ENCODE measurements around the gene LRRN2.
"Not testable (repeated sequence)": the region's sequence is repeated elsewhere in the genome, so short reads cannot be mapped to it uniquely, and the experiment has no call there.

LRRN2 gene

DNA sequence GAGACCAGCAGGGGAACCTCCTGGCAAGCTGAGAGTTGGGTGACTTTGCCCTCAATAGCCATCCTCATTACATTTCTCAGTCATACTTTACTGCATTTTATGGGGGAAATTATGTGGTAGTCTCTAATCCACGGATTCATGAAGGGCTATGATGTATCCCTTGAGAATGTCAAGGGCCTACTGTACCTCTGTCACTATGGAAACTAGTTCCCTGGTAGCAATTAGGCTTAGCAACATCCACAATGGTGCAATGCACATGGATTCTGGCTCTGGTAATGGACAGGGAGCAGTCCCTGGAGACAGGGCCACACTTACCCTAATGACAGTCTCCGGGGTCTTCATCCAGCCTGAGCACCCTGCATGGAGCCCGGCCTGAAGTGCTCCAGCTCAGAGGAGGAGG is 26.5 kb downstream of the LRRN2 start:
- no peak for DNase-seq

DNA sequence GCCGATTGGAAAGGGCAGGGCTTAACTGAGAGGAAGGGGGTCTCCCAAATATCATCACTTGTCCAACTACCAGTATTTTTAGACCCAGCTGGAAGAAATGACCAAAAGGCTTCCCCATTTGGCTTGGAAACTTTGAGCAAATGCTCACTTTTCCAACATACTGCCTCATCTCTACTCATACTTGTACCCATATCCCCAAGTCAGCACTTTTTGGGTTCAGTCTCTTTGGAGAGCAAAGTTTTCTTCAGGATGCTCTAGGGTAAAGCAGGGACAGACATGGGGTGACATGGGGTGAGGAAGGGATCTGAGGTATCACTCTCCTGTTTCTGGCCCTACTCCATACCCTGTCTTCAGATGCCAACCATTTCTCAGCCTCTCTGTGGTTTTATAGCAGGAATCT is 27.2 kb downstream of the LRRN2 start:
- no peak for DNase-seq

DNA sequence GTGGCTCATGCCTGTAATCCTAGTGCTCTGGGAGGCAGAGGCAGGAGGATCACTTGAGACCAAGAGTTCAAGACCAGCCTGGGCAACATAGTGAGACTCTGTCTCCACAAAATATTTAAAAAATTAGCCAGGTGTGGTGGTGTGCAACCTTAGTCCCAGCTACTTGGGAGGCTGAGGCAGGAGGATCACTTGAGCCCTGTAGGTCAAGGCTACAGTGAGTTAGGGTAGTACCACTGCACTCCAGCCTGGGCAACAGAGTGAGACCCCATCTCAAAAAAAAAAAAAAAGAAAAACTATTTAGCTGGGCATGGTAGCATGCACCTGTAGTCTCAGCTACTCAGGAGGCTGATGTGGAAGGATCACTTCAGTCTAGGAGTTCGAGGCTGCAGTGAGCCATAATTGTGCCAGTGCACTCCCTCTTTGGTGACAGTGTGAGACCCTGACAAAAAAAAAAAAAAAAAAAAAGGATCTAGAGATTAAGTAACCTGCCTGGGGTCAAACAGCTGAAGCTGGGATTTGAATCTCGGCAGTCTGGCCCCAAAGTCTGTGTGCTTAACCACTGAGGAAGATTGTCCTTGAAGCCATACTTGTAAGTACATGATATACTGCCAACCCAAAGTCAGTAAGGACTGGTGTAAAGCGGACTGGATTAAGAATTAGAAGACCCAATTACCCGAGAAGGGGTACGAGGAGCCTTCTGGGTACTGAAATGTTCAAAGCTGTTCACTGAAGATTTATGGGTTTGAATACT is 31.8 kb downstream of the LRRN2 start:
- no peak for DNase-seq

DNA sequence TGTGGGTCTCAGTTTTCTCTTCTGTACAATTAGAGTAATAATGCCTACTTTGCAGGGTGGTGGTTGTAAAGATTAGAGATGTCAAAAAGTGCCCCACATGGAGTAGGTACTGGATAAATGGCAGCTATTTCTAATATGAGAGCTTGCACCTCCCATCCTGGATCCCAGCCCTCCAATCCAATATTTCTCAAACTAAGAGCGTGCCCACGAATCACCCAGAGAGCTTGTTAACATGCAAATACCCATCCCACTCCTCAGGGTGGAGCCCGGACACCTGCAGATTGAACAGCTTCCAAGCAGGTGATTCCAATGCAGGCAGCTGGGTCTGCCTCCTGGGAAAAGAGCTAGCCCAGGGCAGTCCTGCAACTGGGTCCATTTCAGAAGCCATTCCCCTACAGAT is 33.0 kb downstream of the LRRN2 start:
- no peak for DNase-seq

DNA sequence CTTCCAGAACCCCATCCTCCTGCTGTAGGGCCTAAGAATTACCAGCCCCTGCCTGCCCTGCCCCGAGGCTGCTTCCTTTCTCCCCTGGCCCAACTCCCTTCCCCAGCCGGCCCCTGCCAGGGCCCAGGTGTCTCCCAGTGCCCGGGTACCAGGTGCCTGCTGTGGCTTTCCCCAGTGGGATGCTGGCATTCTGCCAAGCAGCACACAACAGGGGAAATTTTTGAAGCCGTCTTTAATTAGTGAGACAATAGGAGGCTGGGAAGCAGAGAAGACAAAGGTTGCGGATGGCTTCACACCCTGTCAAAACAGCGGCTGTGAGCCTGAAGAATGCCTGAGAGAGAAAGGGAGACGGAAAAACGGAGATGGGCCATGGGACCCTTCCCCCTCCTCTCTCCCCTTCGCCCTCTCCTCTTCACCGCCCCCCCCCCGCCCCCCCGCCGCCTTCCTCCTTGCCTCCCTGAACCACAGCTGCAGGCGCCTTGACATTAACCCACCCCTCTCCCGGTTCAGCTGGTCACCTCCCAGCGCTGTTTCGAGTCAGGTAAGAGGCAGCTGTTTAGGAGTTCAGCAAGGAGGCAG is 33.6 kb downstream of the LRRN2 start:
- DNase-seq = no peak

GRCh38 chr1:204650911-204651570 is 34.5 kb downstream of the LRRN2 start:
- DNase-seq = peak in 1 of 14 donors; percentile 61

DNA sequence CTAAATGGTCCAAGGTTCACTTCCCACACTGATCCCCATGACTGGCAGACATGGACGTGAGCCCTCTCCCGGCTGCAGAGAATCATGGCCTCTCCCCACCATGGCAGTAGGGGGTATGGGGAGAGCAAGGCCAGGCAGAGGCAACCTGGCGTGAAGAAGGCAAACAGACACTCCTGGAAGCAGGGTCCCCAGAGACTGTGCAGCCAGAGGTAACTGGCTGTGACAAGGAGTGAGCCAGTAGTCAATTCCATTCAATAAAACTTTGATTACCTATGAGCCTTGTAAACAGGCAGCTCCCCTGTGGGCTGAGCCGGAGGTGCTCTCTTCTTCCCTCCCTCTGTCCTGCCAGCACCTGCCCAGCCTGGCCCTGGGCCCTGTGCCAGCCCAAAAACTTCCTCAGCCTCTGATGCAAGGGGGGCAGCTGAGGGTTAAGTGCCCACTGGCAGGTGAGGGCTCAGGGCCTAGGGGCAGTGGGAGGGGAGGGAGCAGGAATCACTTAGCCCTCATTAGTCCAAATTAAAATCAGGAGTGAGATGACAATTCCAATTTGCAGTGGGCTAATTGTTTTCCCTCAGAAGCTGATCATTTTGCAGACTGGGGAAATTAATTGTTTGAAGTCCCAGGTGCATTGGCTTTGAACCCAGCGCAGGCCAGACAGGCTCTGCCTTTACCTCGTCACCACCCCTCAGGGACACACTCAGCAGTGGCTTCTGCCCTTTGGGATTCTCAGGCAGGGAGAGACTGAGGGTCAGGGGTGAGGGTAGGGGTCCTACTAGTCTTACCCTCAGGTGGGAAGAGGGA is 35.6 kb downstream of the LRRN2 start:
- DNase-seq = no peak

GRCh38 chr1:204648576-204648975 is 37.0 kb downstream of the LRRN2 start:
- DNase-seq = no peak

- no peak for DNase-seq
Measured at GRCh38 chr1:204647805-204648153, 37.8 kb downstream of the LRRN2 start.

DNA sequence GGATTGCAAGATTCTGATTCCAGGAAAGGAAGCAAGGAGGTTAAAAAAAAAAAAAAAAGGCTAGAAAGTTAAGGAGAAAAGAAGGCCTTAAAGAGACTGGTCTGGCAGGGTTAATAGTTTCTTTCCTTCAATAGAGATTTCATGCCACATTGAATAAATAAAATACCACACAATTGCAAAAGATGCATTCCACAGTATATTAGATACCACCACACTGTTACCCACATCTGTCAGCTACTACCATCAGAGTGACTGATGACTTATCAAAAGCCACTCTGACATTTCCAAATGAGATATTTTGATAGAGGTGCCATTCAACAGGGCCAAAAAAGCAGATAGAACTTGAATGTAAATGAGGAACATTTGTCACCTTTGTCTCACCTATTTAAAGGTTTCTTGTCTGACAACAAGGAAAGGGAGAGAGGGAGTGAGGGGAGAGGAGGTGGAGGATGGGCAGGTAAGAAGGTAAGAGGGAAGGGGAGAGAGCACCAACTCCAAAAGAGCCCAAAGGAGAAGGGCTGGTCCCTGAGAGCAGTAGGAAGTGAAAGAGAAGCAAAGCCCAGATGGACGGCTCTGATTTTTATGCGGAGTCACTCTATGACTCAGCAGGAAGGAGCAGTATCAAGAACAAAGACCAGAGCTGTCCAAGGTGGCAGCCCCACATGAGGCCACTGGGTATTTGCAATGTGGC is 38.3 kb downstream of the LRRN2 start:
- DNase-seq = peak in 1 of 14 donors; percentile 8

- no peak for DNase-seq
Measured at GRCh38 chr1:204645666-204646065, 39.9 kb downstream of the LRRN2 start.

GRCh38 chr1:204645251-204645650 is 40.3 kb downstream of the LRRN2 start:
- no peak for DNase-seq

DNA sequence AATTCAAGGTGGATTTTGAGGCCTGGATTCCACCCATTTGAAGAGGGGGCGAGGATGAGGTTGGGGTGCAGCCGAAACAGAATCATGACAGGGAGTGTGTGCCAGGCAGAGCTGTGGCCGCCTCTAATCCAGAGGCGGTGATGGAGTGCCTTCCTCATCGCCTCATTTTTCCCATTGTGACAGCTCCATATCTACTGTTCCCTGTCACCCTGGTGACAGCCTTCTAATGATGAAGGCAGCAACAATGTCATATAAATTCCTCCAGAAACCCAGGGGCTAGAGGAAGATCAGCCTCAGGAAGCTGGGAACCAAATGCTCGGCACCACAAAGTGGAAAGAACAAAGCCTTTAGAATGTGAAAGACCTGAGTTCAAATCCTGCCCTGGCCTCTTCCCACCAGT is 42.0 kb downstream of the LRRN2 start:
- no peak for DNase-seq

- peak in 1 of 14 donors; percentile 49 for DNase-seq
Measured at GRCh38 chr1:204641936-204642335, 43.6 kb downstream of the LRRN2 start.

DNA sequence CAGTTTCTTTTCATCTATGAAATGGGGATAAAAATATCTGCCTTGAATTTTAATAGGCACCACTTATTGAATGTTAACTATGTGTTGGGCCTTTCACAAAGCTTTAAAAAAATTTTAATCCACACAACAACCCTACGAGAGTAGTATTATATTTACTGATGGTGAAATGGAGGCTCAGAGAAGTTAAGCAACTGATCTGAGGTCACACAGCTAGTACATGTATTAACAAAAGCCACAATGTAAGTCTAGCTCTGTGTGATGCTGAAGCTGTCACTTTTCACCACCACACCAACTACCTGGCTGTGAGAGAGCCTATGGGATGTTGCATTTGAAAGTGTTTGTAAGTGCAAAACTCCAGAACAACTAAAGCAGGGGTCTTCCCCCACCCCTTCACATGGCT is 44.1 kb downstream of the LRRN2 start:
- no peak for DNase-seq

DNA sequence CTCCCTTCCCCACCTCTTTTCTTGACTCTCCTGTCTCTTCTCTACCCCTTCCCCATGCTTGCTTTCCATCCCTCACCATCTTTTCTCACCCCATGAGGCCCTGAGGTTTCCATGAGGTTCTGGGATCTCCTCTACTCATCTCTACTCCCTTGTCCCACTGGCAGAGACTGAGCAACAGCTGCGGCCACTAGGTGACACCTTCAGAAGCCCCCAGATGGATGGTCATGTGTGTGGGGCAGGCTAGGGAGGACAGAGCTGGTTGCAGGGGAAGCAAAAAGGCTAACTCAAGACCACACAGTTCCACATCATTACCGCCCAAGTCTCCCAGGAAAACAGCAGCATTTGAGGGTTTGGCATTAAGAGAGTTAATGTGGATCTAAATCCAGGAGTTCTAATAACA is 45.0 kb downstream of the LRRN2 start:
- DNase-seq = no peak

GRCh38 chr1:204634260-204634910 is 51.2 kb downstream of the LRRN2 start:
- no peak for DNase-seq

GRCh38 chr1:204633665-204634064 is 51.9 kb downstream of the LRRN2 start:
- DNase-seq = peak in 5 of 14 donors; percentile 4 to 41 (median 39)

DNA sequence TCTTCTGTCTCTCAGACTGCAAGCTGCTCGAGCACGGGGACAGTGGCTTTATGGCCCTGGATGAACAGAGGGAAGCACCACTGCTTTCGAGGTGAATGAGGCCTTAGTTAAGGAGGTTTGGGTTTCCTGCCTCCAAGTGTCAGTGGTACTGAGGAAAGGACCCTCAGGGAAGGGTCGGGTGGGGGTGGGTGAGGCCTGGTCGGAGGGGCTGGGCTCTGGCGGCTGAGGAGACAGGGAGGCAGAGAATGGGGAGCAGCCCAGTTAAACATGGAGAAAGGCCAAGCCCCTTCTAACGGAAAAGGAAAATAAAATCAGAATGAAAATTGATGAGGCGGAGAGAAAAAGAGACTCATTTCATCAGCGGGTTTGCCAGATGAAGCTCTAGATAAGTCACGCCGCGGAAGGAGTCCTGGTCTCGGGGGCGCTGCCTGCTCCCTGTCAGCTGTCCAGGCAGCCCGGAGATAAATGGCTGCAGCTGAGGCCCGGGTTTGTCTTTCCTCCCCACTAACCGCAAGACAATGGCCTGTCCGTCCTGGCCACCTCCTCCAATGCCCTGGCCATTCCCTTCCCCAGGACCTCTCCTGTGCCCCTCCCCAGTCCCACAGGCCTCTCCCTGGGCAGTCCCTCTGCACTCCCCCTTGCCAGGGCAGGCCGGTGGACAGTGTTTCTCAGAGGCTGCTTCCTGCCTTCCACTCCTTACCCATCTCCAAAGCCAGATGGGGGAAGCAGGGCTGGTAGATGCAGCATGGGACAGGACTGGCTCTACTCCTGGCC is 55.2 kb downstream of the LRRN2 start:
- no peak for DNase-seq

DNA sequence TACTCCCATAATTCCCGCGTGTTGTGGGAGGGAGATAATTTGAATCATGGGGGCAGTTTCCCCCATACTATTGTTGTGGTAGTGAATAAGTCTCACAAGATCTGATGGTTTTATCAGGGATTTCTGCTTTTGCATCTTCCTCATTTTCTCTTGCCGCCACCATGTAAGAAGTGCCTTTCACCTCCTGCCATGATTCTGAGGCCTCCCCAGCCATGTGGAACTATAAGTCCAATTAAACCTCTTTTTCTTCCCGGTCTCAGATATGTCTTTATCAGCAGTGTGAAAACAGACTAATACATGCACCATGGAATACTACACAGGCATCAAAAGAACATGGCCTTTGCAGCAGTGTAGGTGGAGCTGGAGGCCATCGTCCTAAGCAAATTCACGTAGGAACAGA is 56.1 kb downstream of the LRRN2 start:
- not testable (repeated sequence) for DNase-seq

- DNase-seq = no peak
Measured at GRCh38 chr1:204628868-204629267, 56.7 kb downstream of the LRRN2 start.
